Measurements from ENCODE around the gene ADCY10.

ADCY10 gene

GRCh38 chr1:167789501-167789900 is 124.4 kb downstream of the ADCY10 start:
- Histone ChIP-seq H3K27ac (no peak overlapping the region), H3K4me3 (ENCODE audit: low read depth, low read length) (no peak overlapping the region), H3K27me3 (replicated peaks) (no peaks in the 10 kb centered on the region), H3K36me3 (replicated peaks) (peaks cover 25% of the 10 kb centered on the region)
- in situ Hi-C loops (cut with HindIII; ENCODE audit: low pct_ligation_motif_present, low sequenced_read_pairs) = no loop called here
- no peak for TF ChIP-seq CTCF (IDR thresholded peaks at IDR 0.05; ENCODE audit: low read depth, low read length, missing control alignments)
- DNase-seq = peak; percentile 44

GRCh38 chr1:167786502-167786901 is 127.4 kb downstream of the ADCY10 start:
- no peak for TF ChIP-seq CTCF (IDR thresholded peaks at IDR 0.05; ENCODE audit: low read depth, low read length, missing control alignments)
- in situ Hi-C loops (cut with HindIII; ENCODE audit: low pct_ligation_motif_present, low sequenced_read_pairs) = no loop called here
- Histone ChIP-seq H3K36me3 (replicated peaks) (peaks cover 28% of the 10 kb centered on the region), H3K27ac (no peak overlapping the region), H3K27me3 (replicated peaks) (no peaks in the 10 kb centered on the region), H3K4me3 (ENCODE audit: low read depth, low read length) (no peak overlapping the region)
- no peak for DNase-seq

GRCh38 chr1:167784876-167785550 is 128.9 kb downstream of the ADCY10 start:
- H3K27ac ChIP-seq = no peak overlapping the region
- H3K27me3 ChIP-seq (replicated peaks) = no peaks in the 10 kb centered on the region
- in situ Hi-C loops (cut with HindIII; ENCODE audit: low pct_ligation_motif_present, low sequenced_read_pairs) = no loop called here
- H3K4me3 ChIP-seq (ENCODE audit: low read depth, low read length) = no peak overlapping the region
- no peak for DNase-seq
- H3K36me3 ChIP-seq (replicated peaks) = peaks cover 24% of the 10 kb centered on the region
- no peak for TF ChIP-seq CTCF (IDR thresholded peaks at IDR 0.05; ENCODE audit: low read depth, low read length, missing control alignments)

- Histone ChIP-seq H3K27ac (no peak overlapping the region), H3K36me3 (replicated peaks) (peaks cover 17% of the 10 kb centered on the region), H3K27me3 (replicated peaks) (no peaks in the 10 kb centered on the region), H3K4me3 (ENCODE audit: low read depth, low read length) (no peak overlapping the region)
- no peak for TF ChIP-seq CTCF (IDR thresholded peaks at IDR 0.05; ENCODE audit: low read depth, low read length, missing control alignments)
- DNase-seq = no peak
- in situ Hi-C loops (cut with HindIII; ENCODE audit: low pct_ligation_motif_present, low sequenced_read_pairs) = no loop called here
These were observed 131.0 kb downstream of the ADCY10 start for GRCh38 chr1:167782946-167783345.

GRCh38 chr1:167781558-167781957 is 132.4 kb downstream of the ADCY10 start:
- no peaks in the 10 kb centered on the region for H3K27me3 ChIP-seq (replicated peaks)
- H3K36me3 ChIP-seq (replicated peaks) = peaks cover 16% of the 10 kb centered on the region
- no peak for TF ChIP-seq CTCF (IDR thresholded peaks at IDR 0.05; ENCODE audit: low read depth, low read length, missing control alignments)
- H3K4me3 ChIP-seq (ENCODE audit: low read depth, low read length) = no peak overlapping the region
- DNase-seq = no peak
- H3K27ac ChIP-seq = no peak overlapping the region
- in situ Hi-C loops (cut with HindIII; ENCODE audit: low pct_ligation_motif_present, low sequenced_read_pairs) = no loop called here

GRCh38 chr1:167777269-167777650 is 136.7 kb downstream of the ADCY10 start:
- DNase-seq = no peak
- in situ Hi-C loops (cut with HindIII; ENCODE audit: low pct_ligation_motif_present, low sequenced_read_pairs) = no loop called here
- Histone ChIP-seq H3K36me3 (replicated peaks) (peaks cover 19% of the 10 kb centered on the region), H3K27ac (no peak overlapping the region), H3K27me3 (replicated peaks) (no peaks in the 10 kb centered on the region), H3K4me3 (ENCODE audit: low read depth, low read length) (no peak overlapping the region)
- no peak for TF ChIP-seq CTCF (IDR thresholded peaks at IDR 0.05; ENCODE audit: low read depth, low read length, missing control alignments)

Data from brain microvascular endothelial cell (primary cell).